Activated gamma-delta T cell treated with anti-CD3 and anti-CD28 coated beads, Interleukin-2, amount 50 U/mL, for 16 hours (primary cell): ENCODE data around the gene KIF25.

Source experiments
- DNase-seq: peaks from one replicate; pipeline ENCODE4 v3.0.0-alpha.2; 2020; ENCODE audit warnings: low read depth

KIF25 gene

GRCh38 chr6:168089186-168090063 lies 92.0 kb downstream of the KIF25 start:
- DNase-seq: no peak

- DNase-seq: no peak
Measured at GRCh38 chr6:168090064-168090690, 92.7 kb downstream of the KIF25 start.

GRCh38 chr6:168090706-168091105 lies 93.2 kb downstream of the KIF25 start:
- DNase-seq: no peak

GRCh38 chr6:168091381-168092264 lies 94.2 kb downstream of the KIF25 start:
- DNase-seq: no peak

- no peak for DNase-seq
Measured at GRCh38 chr6:168092541-168092940, 95.1 kb downstream of the KIF25 start.

GRCh38 chr6:168093071-168093505 lies 95.6 kb downstream of the KIF25 start:
- no peak for DNase-seq

GRCh38 chr6:168093634-168094033 lies 96.2 kb downstream of the KIF25 start:
- no peak for DNase-seq
